Panc1 (cell line): ENCODE results near the gene SAMD4A. TPM values are rescaled to one million over a fixed set of nuclear protein-coding genes. Genes with fewer than 3 reads are reported as not detected.

ENCODE experiments used
- ATAC-seq: fragments of 200-7000 bp; cut with Tn5 transposase; 2 replicates; pipeline ENCODE4 v1.9.1; 2020; ENCODE audit warnings: mild to moderate bottlenecking, moderate library complexity
- BruUV-seq: library from RNA; stranded (reverse); fragments of 400-500 nt; replicated peaks from 2 replicates; lab custom pipeline; 2021; lab: Mats Ljungman, UMichigan
- CTCF ChIA-PET: fragments of 300-600 bp; sonication (Branson Sonifier 250); formaldehyde crosslinking; loops from one replicate; lab custom pipeline; 2022; ENCODE audit warnings: antibody characterized with exemption; lab: Charles Lee
- POLR2A ChIA-PET: fragments of 300-600 bp; sonication (Branson Sonifier 250); formaldehyde crosslinking; loops from one replicate; lab custom pipeline; 2022; ENCODE audit warnings: antibody characterized with exemption; lab: Charles Lee
- DNase-seq: peaks from one replicate; pipeline ENCODE4 v3.0.0-alpha.2; 2010; ENCODE audit warnings: low read depth, low spot score
- H3K27ac ChIP-seq: 2 replicates; pipeline ENCODE4 v1.5.1; 2011; ENCODE audit warnings: mild to moderate bottlenecking, low read length, inconsistent platforms
- H3K27me3 ChIP-seq: fragments of 200-500 bp; sonication (Bioruptor generic); 2 replicates; pipeline ENCODE4 v1.6.0; 2014; ENCODE audit warnings: low read length, inconsistent platforms; ENCODE audit not compliant: control insufficient read depth, insufficient read depth
- H3K36me3 ChIP-seq: fragments of 200-500 bp; sonication (Bioruptor generic); 2 replicates; pipeline ENCODE4 v1.5.1; 2014; ENCODE audit warnings: inconsistent platforms, mild to moderate bottlenecking, low read length, moderate library complexity; ENCODE audit not compliant: control insufficient read depth, insufficient read depth
- H3K4me1 ChIP-seq: 2 replicates; pipeline ENCODE4 v1.5.1; 2011; ENCODE audit warnings: inconsistent platforms, mild to moderate bottlenecking, low read length, moderate library complexity; ENCODE audit not compliant: control insufficient read depth, insufficient read depth
- H3K4me3 ChIP-seq, 2 experiments: 2 replicates each; pipeline ENCODE4 v1.5.1; 2011 to 2012; ENCODE audit warnings: low read depth in 2 of 2, low read length in 2 of 2, mild to moderate bottlenecking in 2 of 2, inconsistent platforms in 1 of 2, moderate library complexity in 1 of 2
- H3K9me3 ChIP-seq: fragments of 200-500 bp; sonication (Bioruptor generic); 2 replicates; pipeline ENCODE4 v1.5.1; 2014; ENCODE audit warnings: low read depth, mild to moderate bottlenecking, inconsistent platforms, low read length, moderate library complexity; ENCODE audit not compliant: control insufficient read depth, insufficient read depth
- POLR2AphosphoS5 ChIP-seq: IDR thresholded peaks from 2 replicates; pipeline ENCODE4 v1.6.1; 2012; ENCODE audit warnings: mild to moderate bottlenecking, low read depth, low read length, moderate library complexity
- SIN3A ChIP-seq: IDR thresholded peaks from 2 replicates; pipeline ENCODE4 v1.6.1; 2012; ENCODE audit warnings: low read depth, mild to moderate bottlenecking, low read length, moderate library complexity, borderline replicate concordance; ENCODE audit not compliant: insufficient read depth
- TCF7L2 ChIP-seq: IDR thresholded peaks from 2 replicates; pipeline ENCODE4 v1.6.1; 2011; ENCODE audit warnings: mild to moderate bottlenecking, low read depth, low read length, inconsistent platforms
- in situ Hi-C: cut with HindIII; loops from 2 replicates; pipeline ENCODE4 v1.10.0; 2016; ENCODE audit warnings: low sequenced_read_pairs, low pct_unique_long_range_greater_than_20kb
- intact Hi-C: fragments of 100-400 bp; cut with micrococcal nuclease; formaldehyde crosslinking; loops from one replicate; pipeline ENCODE4 v1.10.0; 2022; ENCODE audit not compliant: unreplicated experiment
- total RNA-seq: library from RNA; stranded (reverse); gene quantifications from one replicate; pipeline ENCODE4 v1.2.1, GENCODE V29; 2021; ENCODE audit not compliant: unreplicated experiment
- TF ChIP-seq, protein P1 (sequence below): fragments of 450-650 bp; IDR thresholded peaks from 2 replicates; pipeline ENCODE4 v1.5.1; 2017; ENCODE audit warnings: mild to moderate bottlenecking
- TF ChIP-seq, protein P2 (sequence below), 2 experiments: IDR thresholded peaks; 2 replicates each; pipeline ENCODE4 v1.6.1; 2011 to 2012; ENCODE audit warnings: low read depth in 2 of 2, control low read depth in 1 of 2, low read length in 1 of 2, mild to moderate bottlenecking in 1 of 2, moderate library complexity in 1 of 2; ENCODE audit not compliant: insufficient read depth in 1 of 2

Gene SAMD4A
- total RNA-seq, 1 experiment from 2014 or later, result 15.2 TPM

DNA sequence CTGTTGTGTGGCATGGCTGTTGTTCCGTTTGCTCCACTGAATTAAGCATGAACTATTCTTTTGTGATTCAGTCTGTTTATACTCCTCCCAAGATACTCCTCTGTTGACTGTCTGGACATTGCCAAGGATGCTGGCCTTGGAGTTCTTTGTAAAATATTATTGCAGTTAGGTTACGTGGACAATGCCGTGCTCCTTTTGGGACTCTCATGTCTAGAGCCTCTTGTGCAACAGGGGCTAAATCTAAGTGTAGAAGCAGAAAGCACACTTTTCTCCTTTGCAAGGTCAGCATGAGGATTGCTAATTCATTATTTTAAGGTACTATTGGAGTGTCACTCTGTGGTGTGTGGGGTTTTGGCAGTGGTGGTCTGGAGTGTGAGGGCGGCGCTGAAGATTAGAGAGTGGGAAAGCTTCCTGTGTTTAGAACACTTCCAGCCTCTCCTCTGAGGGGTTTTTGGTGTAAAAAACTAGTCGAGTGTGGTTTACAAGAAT is 125.4 kb downstream of the SAMD4A start:
- DNase-seq (no peak), ATAC-seq (no peak)
- H3K36me3 ChIP-seq, result no peaks in the 10 kb centered on the region
- H3K4me1 ChIP-seq, result no peaks in the 10 kb centered on the region
- H3K27me3 ChIP-seq, result no peaks in the 10 kb centered on the region
- intact Hi-C loops, result no loop called here
- no peak overlapping the region for H3K4me3 ChIP-seq
- no TSS peak for BruUV-seq
- no peaks in the 10 kb centered on the region for H3K9me3 ChIP-seq
- no peak overlapping the region for H3K27ac ChIP-seq
- in situ Hi-C loops, result no loop called here
- TF ChIP-seq, protein P1, sequence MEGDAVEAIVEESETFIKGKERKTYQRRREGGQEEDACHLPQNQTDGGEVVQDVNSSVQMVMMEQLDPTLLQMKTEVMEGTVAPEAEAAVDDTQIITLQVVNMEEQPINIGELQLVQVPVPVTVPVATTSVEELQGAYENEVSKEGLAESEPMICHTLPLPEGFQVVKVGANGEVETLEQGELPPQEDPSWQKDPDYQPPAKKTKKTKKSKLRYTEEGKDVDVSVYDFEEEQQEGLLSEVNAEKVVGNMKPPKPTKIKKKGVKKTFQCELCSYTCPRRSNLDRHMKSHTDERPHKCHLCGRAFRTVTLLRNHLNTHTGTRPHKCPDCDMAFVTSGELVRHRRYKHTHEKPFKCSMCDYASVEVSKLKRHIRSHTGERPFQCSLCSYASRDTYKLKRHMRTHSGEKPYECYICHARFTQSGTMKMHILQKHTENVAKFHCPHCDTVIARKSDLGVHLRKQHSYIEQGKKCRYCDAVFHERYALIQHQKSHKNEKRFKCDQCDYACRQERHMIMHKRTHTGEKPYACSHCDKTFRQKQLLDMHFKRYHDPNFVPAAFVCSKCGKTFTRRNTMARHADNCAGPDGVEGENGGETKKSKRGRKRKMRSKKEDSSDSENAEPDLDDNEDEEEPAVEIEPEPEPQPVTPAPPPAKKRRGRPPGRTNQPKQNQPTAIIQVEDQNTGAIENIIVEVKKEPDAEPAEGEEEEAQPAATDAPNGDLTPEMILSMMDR, result no peak
- TF ChIP-seq POLR2AphosphoS5 (no peak), SIN3A (no peak), TCF7L2 (no peak)
- TF ChIP-seq, protein P2, sequence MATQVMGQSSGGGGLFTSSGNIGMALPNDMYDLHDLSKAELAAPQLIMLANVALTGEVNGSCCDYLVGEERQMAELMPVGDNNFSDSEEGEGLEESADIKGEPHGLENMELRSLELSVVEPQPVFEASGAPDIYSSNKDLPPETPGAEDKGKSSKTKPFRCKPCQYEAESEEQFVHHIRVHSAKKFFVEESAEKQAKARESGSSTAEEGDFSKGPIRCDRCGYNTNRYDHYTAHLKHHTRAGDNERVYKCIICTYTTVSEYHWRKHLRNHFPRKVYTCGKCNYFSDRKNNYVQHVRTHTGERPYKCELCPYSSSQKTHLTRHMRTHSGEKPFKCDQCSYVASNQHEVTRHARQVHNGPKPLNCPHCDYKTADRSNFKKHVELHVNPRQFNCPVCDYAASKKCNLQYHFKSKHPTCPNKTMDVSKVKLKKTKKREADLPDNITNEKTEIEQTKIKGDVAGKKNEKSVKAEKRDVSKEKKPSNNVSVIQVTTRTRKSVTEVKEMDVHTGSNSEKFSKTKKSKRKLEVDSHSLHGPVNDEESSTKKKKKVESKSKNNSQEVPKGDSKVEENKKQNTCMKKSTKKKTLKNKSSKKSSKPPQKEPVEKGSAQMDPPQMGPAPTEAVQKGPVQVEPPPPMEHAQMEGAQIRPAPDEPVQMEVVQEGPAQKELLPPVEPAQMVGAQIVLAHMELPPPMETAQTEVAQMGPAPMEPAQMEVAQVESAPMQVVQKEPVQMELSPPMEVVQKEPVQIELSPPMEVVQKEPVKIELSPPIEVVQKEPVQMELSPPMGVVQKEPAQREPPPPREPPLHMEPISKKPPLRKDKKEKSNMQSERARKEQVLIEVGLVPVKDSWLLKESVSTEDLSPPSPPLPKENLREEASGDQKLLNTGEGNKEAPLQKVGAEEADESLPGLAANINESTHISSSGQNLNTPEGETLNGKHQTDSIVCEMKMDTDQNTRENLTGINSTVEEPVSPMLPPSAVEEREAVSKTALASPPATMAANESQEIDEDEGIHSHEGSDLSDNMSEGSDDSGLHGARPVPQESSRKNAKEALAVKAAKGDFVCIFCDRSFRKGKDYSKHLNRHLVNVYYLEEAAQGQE (IDR thresholded peaks at IDR 0.05; ENCODE audit: insufficient read depth in 1 of 2, low read depth in 2 of 2, low read length in 1 of 2), result no peak
- ChIA-PET CTCF (no interaction called here), POLR2A (no interaction called here)

DNA sequence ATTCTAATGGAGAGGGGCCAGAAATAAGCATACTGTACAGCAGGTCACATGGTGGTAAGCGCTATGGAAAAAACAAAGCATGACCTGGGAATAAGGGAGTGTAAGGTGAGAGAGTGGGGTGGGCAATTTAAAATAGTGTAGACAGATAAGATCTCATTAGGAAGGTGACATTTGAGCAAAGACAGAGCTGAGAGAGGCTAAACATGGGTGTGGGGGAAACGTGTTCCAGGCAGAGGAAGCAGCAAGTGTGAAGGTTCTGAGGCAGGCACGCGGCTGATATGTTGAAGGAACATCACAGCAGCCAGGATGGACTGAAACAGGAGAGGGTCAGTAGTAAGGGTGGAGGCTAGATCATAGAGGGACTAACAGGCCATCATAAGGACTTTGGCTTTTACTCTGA is 126.8 kb downstream of the SAMD4A start:
- in situ Hi-C loops, result no loop called here
- intact Hi-C loops, result no loop called here
- H3K27ac ChIP-seq, result no peak overlapping the region
- no peak for TF ChIP-seq POLR2AphosphoS5
- TF ChIP-seq, protein P2 (IDR thresholded peaks at IDR 0.05; ENCODE audit: insufficient read depth in 1 of 2, low read depth in 2 of 2, low read length in 1 of 2), result no peak
- no TSS peak for BruUV-seq
- POLR2A ChIA-PET, result no interaction called here
- ATAC-seq (no peak), DNase-seq (no peak)
- H3K36me3 ChIP-seq, result no peaks in the 10 kb centered on the region
- H3K27me3 ChIP-seq, result no peaks in the 10 kb centered on the region
- H3K4me3 ChIP-seq, result no peak overlapping the region
- no peaks in the 10 kb centered on the region for H3K9me3 ChIP-seq
- CTCF ChIA-PET, result no interaction called here
- peaks cover 3% of the 10 kb centered on the region; the same call in 1 of the 2 replicates for H3K4me1 ChIP-seq
